Mesendoderm (in vitro differentiated cells): ENCODE data around the gene MCOLN3.
"Not testable (repeated sequence)": the region's sequence is repeated elsewhere in the genome, so short reads cannot be mapped to it uniquely, and the experiment has no call there.

Experiments used
- DNase-seq: peaks from one replicate; pipeline ENCODE4 v3.0.0; 2013
- H2AK5ac ChIP-seq: 2 replicates; pipeline ENCODE4 v1.6.1; 2013; ENCODE audit warnings: low read length, inconsistent platforms
- H2BK120ac ChIP-seq: 2 replicates; pipeline ENCODE4 v1.6.1; 2013; ENCODE audit warnings: low read depth, mild to moderate bottlenecking, low read length, moderate library complexity, mixed read lengths
- H2BK15ac ChIP-seq: replicated peaks from 2 replicates; pipeline ENCODE4 v1.6.1; 2013; ENCODE audit warnings: low read depth, mild to moderate bottlenecking, moderate library complexity
- H2BK5ac ChIP-seq: 2 replicates; pipeline ENCODE4 v1.6.1; 2013; ENCODE audit warnings: low read length, inconsistent platforms
- H3K18ac ChIP-seq: 2 replicates; pipeline ENCODE4 v1.6.1; 2013; ENCODE audit warnings: mild to moderate bottlenecking, low read length, mixed read lengths
- H3K23ac ChIP-seq: one replicate; pipeline ENCODE4 v1.6.1; 2013; ENCODE audit warnings: low read length
- H3K27ac ChIP-seq: 2 replicates; pipeline ENCODE4 v1.5.1; 2013; ENCODE audit warnings: low read depth, mild to moderate bottlenecking, inconsistent platforms, low read length, moderate library complexity
- H3K27me3 ChIP-seq: 2 replicates; pipeline ENCODE4 v1.6.1; 2013; ENCODE audit warnings: low read length, control low read depth, mild to moderate bottlenecking, inconsistent platforms; ENCODE audit not compliant: insufficient read depth, poor library complexity
- H3K36me3 ChIP-seq: 2 replicates; pipeline ENCODE4 v1.6.1; 2013; ENCODE audit warnings: low read length, inconsistent platforms; ENCODE audit not compliant: control insufficient read depth, insufficient read depth
- H3K4ac ChIP-seq: one replicate; pipeline ENCODE4 v1.6.1; 2013; ENCODE audit warnings: low read depth, mild to moderate bottlenecking, low read length, moderate library complexity
- H3K4me1 ChIP-seq: 2 replicates; pipeline ENCODE4 v1.6.1; 2013; ENCODE audit warnings: low read depth, low read length, inconsistent platforms; ENCODE audit not compliant: control insufficient read depth
- H3K4me2 ChIP-seq: 2 replicates; pipeline ENCODE4 v1.6.1; 2013; ENCODE audit warnings: low read length
- H3K4me3 ChIP-seq: 2 replicates; pipeline ENCODE4 v1.5.1; 2013; ENCODE audit warnings: mild to moderate bottlenecking, low read length
- H3K56ac ChIP-seq: one replicate; pipeline ENCODE4 v1.6.1; 2013; ENCODE audit warnings: low read length
- H3K79me1 ChIP-seq: 2 replicates; pipeline ENCODE4 v1.6.1; 2013; ENCODE audit warnings: low read length, inconsistent platforms
- H3K79me2 ChIP-seq: 2 replicates; pipeline ENCODE4 v1.6.1; 2013; ENCODE audit warnings: mild to moderate bottlenecking, low read length; ENCODE audit not compliant: control insufficient read depth, insufficient read depth
- H3K9ac ChIP-seq: 2 replicates; pipeline ENCODE4 v1.6.1; 2013; ENCODE audit warnings: low read length, inconsistent platforms
- H4K5ac ChIP-seq: one replicate; pipeline ENCODE4 v1.6.1; 2013; ENCODE audit warnings: low read length
- H4K8ac ChIP-seq: one replicate; pipeline ENCODE4 v1.6.1; 2013; ENCODE audit warnings: low read depth, mild to moderate bottlenecking, control low read depth, low read length, moderate library complexity
- WGBS: extraction: QIAGEN DNeasy Blood & Tissue Kit; methylation state at CpG from one replicate; pipeline ENCODE4 v1.1.7; 2013; ENCODE audit warnings: low lambda C conversion rate, missing lambda C conversion rate; ENCODE audit not compliant: insufficient coverage; ENCODE audit errors: extremely low coverage; 5-methylcytosine and 5-hydroxymethylcytosine counted together

MCOLN3 gene

GRCh38 chr1:84996846-84997666 lies 51.2 kb downstream of the MCOLN3 start, which contains the start of gene MCOLN2:
Gene MCOLN2, minus strand, starts transcription at chr1:84997113. Its CDS starts 241 bp downstream, at chr1:84996872.
- Histone ChIP-seq H3K36me3 (no peaks in the 10 kb centered on the region), H4K5ac (no peak within 1 kb of the TSS), H3K4me3 (peak within 1 kb of the TSS; percentile 11), H3K79me2 (no peaks in the 10 kb centered on the region), H2AK5ac (no peak within 1 kb of the TSS), H3K9ac (peak within 1 kb of the TSS; percentile 41), H2BK5ac (no peak within 1 kb of the TSS), H3K18ac (no peak within 1 kb of the TSS), H3K79me1 (no peaks in the 10 kb centered on the region), H4K8ac (no peak within 1 kb of the TSS), H3K56ac (peak within 1 kb of the TSS; percentile 65), H3K23ac (no peak within 1 kb of the TSS), H3K4me1 (no peaks in the 10 kb centered on the region), H3K27me3 (peaks cover 28% of the 10 kb centered on the region), H3K4ac (no peak within 1 kb of the TSS), H2BK15ac (no peak within 1 kb of the TSS), H2BK120ac (no peak within 1 kb of the TSS), H3K4me2 (peak within 1 kb of the TSS; percentile 56), H3K27ac (no peak within 1 kb of the TSS)
- no CpG with 5 or more reads among the region's 87 CpGs for WGBS
- peak; percentile 43 for DNase-seq

- H2BK5ac ChIP-seq, result no peak overlapping the region
- no peak overlapping the region for H2BK15ac ChIP-seq
- no CpG with 5 or more reads among the region's 10 CpGs for WGBS
- H2BK120ac ChIP-seq, result no peak overlapping the region
- H3K4me1 ChIP-seq, result no peaks in the 10 kb centered on the region
- H3K18ac ChIP-seq, result no peak overlapping the region
- H4K8ac ChIP-seq, result no peak overlapping the region
- no peaks in the 10 kb centered on the region for H3K36me3 ChIP-seq
- no peaks in the 10 kb centered on the region for H3K79me1 ChIP-seq
- no peak overlapping the region for H3K27ac ChIP-seq
- no peak overlapping the region for H3K56ac ChIP-seq
- no peak overlapping the region for H2AK5ac ChIP-seq
- H3K4me2 ChIP-seq, result no peak overlapping the region
- no peaks in the 10 kb centered on the region for H3K79me2 ChIP-seq
- no peak for DNase-seq
- no peak overlapping the region for H3K4me3 ChIP-seq
- no peak overlapping the region for H3K23ac ChIP-seq
- H4K5ac ChIP-seq, result no peak overlapping the region
- no peak overlapping the region for H3K4ac ChIP-seq
- H3K27me3 ChIP-seq, result peaks cover 28% of the 10 kb centered on the region
- H3K9ac ChIP-seq, result no peak overlapping the region
Measured at GRCh38 chr1:84995484-84996334, 52.6 kb downstream of the MCOLN3 start.

- no peak overlapping the region for H3K27ac ChIP-seq
- H3K18ac ChIP-seq, result no peak overlapping the region
- no peak overlapping the region for H3K4me2 ChIP-seq
- DNase-seq, result no peak
- no peak overlapping the region for H2BK15ac ChIP-seq
- no peaks in the 10 kb centered on the region for H3K36me3 ChIP-seq
- no peak overlapping the region for H3K4me3 ChIP-seq
- no peak overlapping the region for H2BK120ac ChIP-seq
- H3K4ac ChIP-seq, result no peak overlapping the region
- H2BK5ac ChIP-seq, result no peak overlapping the region
- no CpG with 5 or more reads among the region's 8 CpGs for WGBS
- no peaks in the 10 kb centered on the region for H3K79me1 ChIP-seq
- H3K79me2 ChIP-seq, result no peaks in the 10 kb centered on the region
- no peak overlapping the region for H4K8ac ChIP-seq
- H3K9ac ChIP-seq, result no peak overlapping the region
- H3K23ac ChIP-seq, result no peak overlapping the region
- H3K4me1 ChIP-seq, result no peaks in the 10 kb centered on the region
- no peak overlapping the region for H3K56ac ChIP-seq
- peaks cover 4% of the 10 kb centered on the region for H3K27me3 ChIP-seq
- H2AK5ac ChIP-seq, result no peak overlapping the region
- no peak overlapping the region for H4K5ac ChIP-seq
Measured at GRCh38 chr1:84991097-84991920, 57.0 kb downstream of the MCOLN3 start.

GRCh38 chr1:84988588-84988987 lies 59.7 kb downstream of the MCOLN3 start:
- Histone ChIP-seq H2AK5ac (no peak overlapping the region), H3K4me2 (no peak overlapping the region), H4K5ac (no peak overlapping the region), H3K18ac (no peak overlapping the region), H2BK15ac (no peak overlapping the region), H3K4me3 (no peak overlapping the region), H3K9ac (no peak overlapping the region), H2BK5ac (no peak overlapping the region), H3K79me1 (no peaks in the 10 kb centered on the region), H3K36me3 (no peaks in the 10 kb centered on the region), H3K4me1 (no peaks in the 10 kb centered on the region), H3K23ac (no peak overlapping the region), H3K4ac (no peak overlapping the region), H4K8ac (no peak overlapping the region), H3K56ac (no peak overlapping the region), H3K79me2 (no peaks in the 10 kb centered on the region), H2BK120ac (no peak overlapping the region), H3K27ac (no peak overlapping the region), H3K27me3 (no peaks in the 10 kb centered on the region)
- DNase-seq, result no peak
- WGBS, result no CpG with 5 or more reads among the region's 2 CpGs

- H2BK120ac ChIP-seq, H3K4ac ChIP-seq, H3K4me3 ChIP-seq, H3K18ac ChIP-seq, DNase-seq, H3K27ac ChIP-seq, H4K8ac ChIP-seq, H4K5ac ChIP-seq, H3K79me1 ChIP-seq, H3K9ac ChIP-seq, H3K56ac ChIP-seq, H3K36me3 ChIP-seq, H3K4me1 ChIP-seq, H2BK5ac ChIP-seq, H2BK15ac ChIP-seq, H2AK5ac ChIP-seq, H3K23ac ChIP-seq, H3K4me2 ChIP-seq, H3K27me3 ChIP-seq, H3K79me2 ChIP-seq: not testable (repeated sequence)
- no CpG with 5 or more reads among the region's 3 CpGs for WGBS
Measured at GRCh38 chr1:84986561-84986960, 61.7 kb downstream of the MCOLN3 start.
